HG03521 (cell line): ENCODE measurements around the gene GABRA5.

ENCODE experiments used
- ATAC-seq: cut with Tn5 transposase; IDR thresholded peaks from one replicate; pipeline ENCODE4 v1.9.1; 2021; ENCODE audit warnings: mild to moderate bottlenecking, moderate library complexity; ENCODE audit not compliant: unreplicated experiment

Gene GABRA5

GRCh38 chr15:26921433-26921832 is 54.6 kb downstream of the GABRA5 start:
- no peak for ATAC-seq

- ATAC-seq: no peak
Measured at GRCh38 chr15:26926081-26926480, 59.2 kb downstream of the GABRA5 start.

GRCh38 chr15:26928051-26928450 is 61.2 kb downstream of the GABRA5 start:
- ATAC-seq: no peak

- ATAC-seq: no peak
Measured at GRCh38 chr15:26929588-26929987, 62.7 kb downstream of the GABRA5 start.

- no peak for ATAC-seq
Measured at GRCh38 chr15:26934848-26935247, 68.0 kb downstream of the GABRA5 start.

GRCh38 chr15:26935322-26935721 is 68.5 kb downstream of the GABRA5 start:
- ATAC-seq: no peak

GRCh38 chr15:26936502-26936901 is 69.6 kb downstream of the GABRA5 start:
- no peak for ATAC-seq

- no peak for ATAC-seq
Measured at GRCh38 chr15:26937134-26937533, 70.3 kb downstream of the GABRA5 start.

- ATAC-seq: no peak
Measured at GRCh38 chr15:26939398-26939797, 72.5 kb downstream of the GABRA5 start.

GRCh38 chr15:26941489-26941888 is 74.6 kb downstream of the GABRA5 start:
- ATAC-seq: no peak

GRCh38 chr15:26943866-26944265 is 77.0 kb downstream of the GABRA5 start:
- ATAC-seq: no peak

- no peak for ATAC-seq
Measured at GRCh38 chr15:26945046-26945445, 78.2 kb downstream of the GABRA5 start.

GRCh38 chr15:26950001-26950400 is 83.1 kb downstream of the GABRA5 start:
- ATAC-seq: no peak

- no peak for ATAC-seq
Measured at GRCh38 chr15:26954403-26954802, 87.5 kb downstream of the GABRA5 start.

- ATAC-seq: no peak
Measured at GRCh38 chr15:26967719-26968269, 100.9 kb downstream of the GABRA5 start.

GRCh38 chr15:26968806-26969205 is 101.9 kb downstream of the GABRA5 start:
- ATAC-seq: no peak

- ATAC-seq: no peak
Measured at GRCh38 chr15:26970712-26971210, 103.9 kb downstream of the GABRA5 start, which contains the start of gene GABRG3. GABRG3 (plus strand) TSS chr15:26971181.

GRCh38 chr15:26971271-26972018 is 104.6 kb downstream of the GABRA5 start:
- no peak for ATAC-seq

GRCh38 chr15:26972636-26973035 is 105.8 kb downstream of the GABRA5 start:
- ATAC-seq: no peak

- no peak for ATAC-seq
Measured at GRCh38 chr15:26974120-26974780, 107.4 kb downstream of the GABRA5 start.

GRCh38 chr15:26981492-26981891 is 114.6 kb downstream of the GABRA5 start:
- no peak for ATAC-seq

GRCh38 chr15:26983822-26984221 is 117.0 kb downstream of the GABRA5 start:
- no peak for ATAC-seq
